OCI-LY7 (cell line): ENCODE results near the gene WDFY4. TPM values are rescaled to one million over a fixed set of nuclear protein-coding genes. Genes with fewer than 3 reads are reported as not detected.

Experiments
- BruUV-seq: library from RNA; stranded (reverse); fragments of 400-500 nt; replicated peaks from 2 replicates; lab custom pipeline; 2021; lab: Mats Ljungman, UMichigan
- CTCF ChIA-PET: fragments of 300-600 bp; sonication (Branson Sonifier 250); formaldehyde crosslinking; loops from one replicate; lab custom pipeline; 2022; ENCODE audit warnings: antibody characterized with exemption; ENCODE audit not compliant: unreplicated experiment; lab: Charles Lee
- POLR2A ChIA-PET: fragments of 300-600 bp; sonication (Branson Sonifier 250); formaldehyde crosslinking; loops from one replicate; lab custom pipeline; 2022; ENCODE audit warnings: antibody characterized with exemption; lab: Charles Lee
- DNase-seq: peaks from one replicate; pipeline ENCODE4 v3.0.0-alpha.2; 2015; ENCODE audit warnings: low spot score
- H2AFZ ChIP-seq: fragments of 200-600 bp; sonication (generic), shearing (Covaris generic); 2 replicates; pipeline ENCODE4 v1.6.1; 2014; ENCODE audit warnings: mild to moderate bottlenecking, antibody characterized with exemption, low read length, moderate library complexity
- H3K27ac ChIP-seq: fragments of 200-600 bp; sonication (generic); 2 replicates; pipeline ENCODE4 v1.5.1; 2014; ENCODE audit warnings: mixed run types, low read depth, mild to moderate bottlenecking, moderate library complexity, low read length, inconsistent platforms; ENCODE audit not compliant: poor library complexity, severe bottlenecking
- H3K36me3 ChIP-seq: fragments of 200-600 bp; sonication (generic); 2 replicates; pipeline ENCODE4 v1.6.1; 2014; ENCODE audit warnings: mild to moderate bottlenecking, antibody characterized with exemption, low read length, moderate library complexity, mixed read lengths; ENCODE audit not compliant: insufficient read depth
- H3K4me1 ChIP-seq: fragments of 200-600 bp; sonication (generic); 2 replicates; pipeline ENCODE4 v1.5.1; 2014; ENCODE audit warnings: mild to moderate bottlenecking, low read length; ENCODE audit not compliant: insufficient read depth, poor library complexity, severe bottlenecking
- H3K4me2 ChIP-seq: fragments of 200-600 bp; sonication (generic); 2 replicates; pipeline ENCODE4 v1.6.1; 2014; ENCODE audit warnings: mild to moderate bottlenecking, low read length
- H3K4me3 ChIP-seq: fragments of 200-600 bp; sonication (generic); 2 replicates; pipeline ENCODE4 v1.5.1; 2014; ENCODE audit warnings: mild to moderate bottlenecking, low read depth, low read length; ENCODE audit not compliant: poor library complexity, severe bottlenecking
- H3K79me2 ChIP-seq: fragments of 200-600 bp; sonication (generic); 2 replicates; pipeline ENCODE4 v1.6.1; 2016; ENCODE audit warnings: low read depth, mild to moderate bottlenecking, low read length, moderate library complexity, mixed read lengths; ENCODE audit not compliant: insufficient read depth
- H3K9me2 ChIP-seq: fragments of 200-600 bp; sonication (generic); 2 replicates; pipeline ENCODE4 v1.6.1; 2016; ENCODE audit warnings: mild to moderate bottlenecking, low read length, mixed read lengths; ENCODE audit not compliant: insufficient read depth
- H3K9me3 ChIP-seq: fragments of 200-600 bp; sonication (generic); 2 replicates; pipeline ENCODE4 v1.6.1; 2014; ENCODE audit warnings: mild to moderate bottlenecking, mixed run types, low read length, mixed read lengths
- H4K20me1 ChIP-seq: fragments of 200-600 bp; sonication (generic); 2 replicates; pipeline ENCODE4 v1.6.1; 2014; ENCODE audit warnings: mild to moderate bottlenecking, antibody characterized with exemption, low read length, moderate library complexity, mixed read lengths; ENCODE audit not compliant: insufficient read depth
- CTCF ChIP-seq: fragments of 200-600 bp; sonication (generic); conservative IDR thresholded peaks from 2 replicates; pipeline ENCODE4 v1.5.1; 2014; ENCODE audit warnings: mild to moderate bottlenecking, antibody characterized with exemption, low read length, moderate library complexity, mixed read lengths
- EZH2phosphoT487 ChIP-seq: fragments of 200-600 bp; sonication (generic); IDR thresholded peaks from 2 replicates; pipeline ENCODE4 v1.6.1; 2018; ENCODE audit warnings: low read depth, borderline replicate concordance, mild to moderate bottlenecking, mixed run types, antibody characterized with exemption, low read length, moderate library complexity, mixed read lengths
- intact Hi-C: fragments of 100-400 bp; cut with micrococcal nuclease; formaldehyde crosslinking; loops from one replicate; pipeline ENCODE4 v1.10.0; 2022; ENCODE audit not compliant: unreplicated experiment
- total RNA-seq, 2 experiments: library from RNA; depleted of rRNA in 1 of 2; stranded (reverse); fragments of >200 nt in 1 of 2; shearing (Covaris generic) in 1 of 2; gene quantifications; 2 replicates each; pipeline ENCODE4 v1.2.3, GENCODE V29; 2014 to 2022

WDFY4 gene
- total RNA-seq, 2 experiments from 2014 or later = 51.5 to 85.6 TPM

DNA sequence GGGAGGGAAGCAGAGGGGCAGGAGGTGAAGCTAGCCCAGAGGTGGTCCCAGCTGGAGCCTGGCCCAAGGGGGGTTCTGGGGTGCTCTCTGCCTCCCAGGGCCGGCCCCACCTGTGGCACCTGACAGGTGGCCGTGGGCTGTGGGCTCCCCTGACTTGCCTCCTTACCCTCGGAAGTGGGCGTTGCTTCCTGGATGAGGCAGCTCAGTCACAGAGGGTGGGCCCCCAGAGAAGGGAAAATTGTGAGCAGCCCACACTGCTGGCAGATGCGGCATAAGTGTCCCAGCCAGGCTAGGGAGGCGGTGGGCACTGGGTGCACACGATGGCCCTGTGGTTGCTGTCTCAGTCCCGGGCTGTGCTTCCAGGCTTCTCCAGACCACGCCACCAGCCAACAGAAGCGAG is 136.0 kb downstream of the WDFY4 start:
- no peak overlapping the region for H3K27ac ChIP-seq
- no peak overlapping the region for H2AFZ ChIP-seq
- H3K9me2 ChIP-seq = no peaks in the 10 kb centered on the region
- H4K20me1 ChIP-seq = no peaks in the 10 kb centered on the region
- CTCF ChIA-PET = no interaction called here
- no peaks in the 10 kb centered on the region for H3K9me3 ChIP-seq
- no peak overlapping the region for H3K4me2 ChIP-seq
- DNase-seq = no peak
- no TSS peak for BruUV-seq
- TF ChIP-seq CTCF = no peak
- no peak for TF ChIP-seq EZH2phosphoT487
- POLR2A ChIA-PET = interaction anchor here (0.6 kb wide), 1 partner anchor 67 kb away, joined by 4 read pairs; no protein-coding TSS in a partner anchor
- H3K4me1 ChIP-seq = no peaks in the 10 kb centered on the region
- peaks cover 37% of the 10 kb centered on the region for H3K36me3 ChIP-seq
- H3K4me3 ChIP-seq = no peak overlapping the region
- intact Hi-C loops = no loop called here
- no peaks in the 10 kb centered on the region for H3K79me2 ChIP-seq

DNA sequence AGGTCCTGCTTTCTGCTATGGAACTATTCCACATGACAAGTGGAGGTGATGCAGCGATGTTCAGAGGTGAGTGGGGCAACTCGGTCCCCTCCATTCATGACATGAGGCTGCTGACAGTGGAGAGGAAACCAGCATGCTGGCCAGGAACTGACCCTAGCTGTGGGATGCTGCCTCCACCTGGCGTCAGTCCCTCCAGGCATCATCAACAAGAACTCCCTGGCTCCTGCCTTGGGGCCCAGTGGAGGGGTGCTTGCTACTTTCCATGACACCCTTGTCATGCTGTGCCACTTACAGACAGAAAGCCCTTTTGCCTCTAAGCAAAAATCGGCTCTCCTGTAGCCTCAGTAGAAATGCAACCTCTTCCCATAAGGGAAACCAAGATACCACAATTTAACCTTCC is 136.4 kb downstream of the WDFY4 start:
- DNase-seq = no peak
- Histone ChIP-seq H3K27ac (no peak overlapping the region), H3K4me1 (no peaks in the 10 kb centered on the region), H2AFZ (no peak overlapping the region), H3K4me2 (no peak overlapping the region), H3K9me3 (no peaks in the 10 kb centered on the region), H4K20me1 (no peaks in the 10 kb centered on the region), H3K36me3 (peaks cover 41% of the 10 kb centered on the region), H3K79me2 (no peaks in the 10 kb centered on the region), H3K4me3 (no peak overlapping the region), H3K9me2 (no peaks in the 10 kb centered on the region)
- intact Hi-C loops = no loop called here
- POLR2A ChIA-PET = no interaction called here
- TF ChIP-seq CTCF (no peak), EZH2phosphoT487 (no peak)
- BruUV-seq = no TSS peak
- CTCF ChIA-PET = no interaction called here

- no TSS peak for BruUV-seq
- POLR2A ChIA-PET = no interaction called here
- no peaks in the 10 kb centered on the region for H3K79me2 ChIP-seq
- no peak overlapping the region for H3K4me3 ChIP-seq
- H3K9me3 ChIP-seq = no peaks in the 10 kb centered on the region
- peaks cover 47% of the 10 kb centered on the region for H3K36me3 ChIP-seq
- no peaks in the 10 kb centered on the region for H3K4me1 ChIP-seq
- CTCF ChIA-PET = no interaction called here
- no peaks in the 10 kb centered on the region for H3K9me2 ChIP-seq
- H3K27ac ChIP-seq = no peak overlapping the region
- DNase-seq = no peak
- no peak overlapping the region for H3K4me2 ChIP-seq
- intact Hi-C loops = no loop called here
- no peaks in the 10 kb centered on the region for H4K20me1 ChIP-seq
- H2AFZ ChIP-seq = no peak overlapping the region
- TF ChIP-seq EZH2phosphoT487 = no peak
- TF ChIP-seq CTCF = no peak
These were observed 137.0 kb downstream of the WDFY4 start for GRCh38 chr10:48821692-48822091.
